ENCODE measurements around the gene PYDC2. TPM values are rescaled to one million over a fixed set of nuclear protein-coding genes. Genes with fewer than 3 reads are reported as not detected.

PYDC2 gene
- total RNA-seq, 1 experiment from 2014 or later: not detected

DNA sequence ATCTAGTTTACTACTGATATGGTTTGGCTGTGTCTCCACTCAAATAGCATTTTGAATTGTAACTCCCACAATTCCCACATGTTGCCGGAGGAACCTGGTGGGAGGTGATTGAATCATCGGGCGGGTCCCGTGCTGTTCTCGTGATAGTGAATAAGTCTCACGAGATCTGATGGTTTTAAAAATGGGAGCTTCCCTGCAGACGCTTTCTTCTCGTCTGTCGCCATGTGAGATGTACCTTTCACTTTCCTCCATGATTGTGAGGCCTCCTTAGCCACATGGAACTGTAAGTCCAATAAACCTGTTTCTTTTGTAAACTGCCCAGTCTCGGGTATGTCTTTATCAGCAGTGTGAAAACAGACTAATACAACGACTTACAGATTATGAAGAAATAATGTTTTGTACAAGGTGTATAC lies 35.6 kb upstream of the PYDC2 start:
- DNase-seq (ENCODE audit: low spot score): no peak
- Mint-ChIP-seq H3K36me3 (no peaks in the 10 kb centered on the region), H3K9me3 (peaks cover 8% of the 10 kb centered on the region; the same call in 1 of the 2 replicates), H3K27me3 (ENCODE audit: low read depth) (no peaks in the 10 kb centered on the region), H3K4me3 (no peak overlapping the region), H3K27ac (no peak overlapping the region), H3K4me1 (peaks cover 7% of the 10 kb centered on the region)
- POLR2A ChIA-PET: no interaction called here
- CTCF ChIA-PET: no interaction called here
- ATAC-seq: no peak
- TF ChIP-seq ZBTB21 (CRISPR knock-in tag; IDR thresholded peaks at IDR 0.05; ENCODE audit: borderline replicate concordance) (no peak), TP53 (CRISPR knock-in tag; IDR thresholded peaks at IDR 0.05) (no peak), CBFB (CRISPR knock-in tag; IDR thresholded peaks at IDR 0.05; ENCODE audit: low read depth) (no peak), JUN (CRISPR knock-in tag; IDR thresholded peaks at IDR 0.05) (no peak), SOX15 (CRISPR knock-in tag; IDR thresholded peaks at IDR 0.05) (no peak), RELA (CRISPR knock-in tag; IDR thresholded peaks at IDR 0.05; ENCODE audit: borderline replicate concordance) (no peak), TEAD4 (CRISPR knock-in tag; IDR thresholded peaks at IDR 0.05) (no peak), ZNF232 (CRISPR knock-in tag; IDR thresholded peaks at IDR 0.05) (no peak), ZNF396 (CRISPR knock-in tag; IDR thresholded peaks at IDR 0.05; ENCODE audit: borderline replicate concordance) (no peak)
- TF ChIP-seq, protein P1, sequence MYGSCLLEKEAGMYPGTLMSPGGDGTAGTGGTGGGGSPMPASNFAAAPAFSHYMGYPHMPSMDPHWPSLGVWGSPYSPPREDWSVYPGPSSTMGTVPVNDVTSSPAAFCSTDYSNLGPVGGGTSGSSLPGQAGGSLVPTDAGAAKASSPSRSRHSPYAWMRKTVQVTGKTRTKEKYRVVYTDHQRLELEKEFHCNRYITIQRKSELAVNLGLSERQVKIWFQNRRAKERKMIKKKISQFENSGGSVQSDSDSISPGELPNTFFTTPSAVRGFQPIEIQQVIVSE (CRISPR knock-in tag; IDR thresholded peaks at IDR 0.05; ENCODE audit: borderline replicate concordance): no peak
- TF ChIP-seq, protein P2, sequence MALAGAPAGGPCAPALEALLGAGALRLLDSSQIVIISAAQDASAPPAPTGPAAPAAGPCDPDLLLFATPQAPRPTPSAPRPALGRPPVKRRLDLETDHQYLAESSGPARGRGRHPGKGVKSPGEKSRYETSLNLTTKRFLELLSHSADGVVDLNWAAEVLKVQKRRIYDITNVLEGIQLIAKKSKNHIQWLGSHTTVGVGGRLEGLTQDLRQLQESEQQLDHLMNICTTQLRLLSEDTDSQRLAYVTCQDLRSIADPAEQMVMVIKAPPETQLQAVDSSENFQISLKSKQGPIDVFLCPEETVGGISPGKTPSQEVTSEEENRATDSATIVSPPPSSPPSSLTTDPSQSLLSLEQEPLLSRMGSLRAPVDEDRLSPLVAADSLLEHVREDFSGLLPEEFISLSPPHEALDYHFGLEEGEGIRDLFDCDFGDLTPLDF (CRISPR knock-in tag; IDR thresholded peaks at IDR 0.05): no peak
- TF ChIP-seq, protein P3, sequence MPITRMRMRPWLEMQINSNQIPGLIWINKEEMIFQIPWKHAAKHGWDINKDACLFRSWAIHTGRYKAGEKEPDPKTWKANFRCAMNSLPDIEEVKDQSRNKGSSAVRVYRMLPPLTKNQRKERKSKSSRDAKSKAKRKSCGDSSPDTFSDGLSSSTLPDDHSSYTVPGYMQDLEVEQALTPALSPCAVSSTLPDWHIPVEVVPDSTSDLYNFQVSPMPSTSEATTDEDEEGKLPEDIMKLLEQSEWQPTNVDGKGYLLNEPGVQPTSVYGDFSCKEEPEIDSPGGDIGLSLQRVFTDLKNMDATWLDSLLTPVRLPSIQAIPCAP (CRISPR knock-in tag; IDR thresholded peaks at IDR 0.05): no peak
- TF ChIP-seq, protein P4, sequence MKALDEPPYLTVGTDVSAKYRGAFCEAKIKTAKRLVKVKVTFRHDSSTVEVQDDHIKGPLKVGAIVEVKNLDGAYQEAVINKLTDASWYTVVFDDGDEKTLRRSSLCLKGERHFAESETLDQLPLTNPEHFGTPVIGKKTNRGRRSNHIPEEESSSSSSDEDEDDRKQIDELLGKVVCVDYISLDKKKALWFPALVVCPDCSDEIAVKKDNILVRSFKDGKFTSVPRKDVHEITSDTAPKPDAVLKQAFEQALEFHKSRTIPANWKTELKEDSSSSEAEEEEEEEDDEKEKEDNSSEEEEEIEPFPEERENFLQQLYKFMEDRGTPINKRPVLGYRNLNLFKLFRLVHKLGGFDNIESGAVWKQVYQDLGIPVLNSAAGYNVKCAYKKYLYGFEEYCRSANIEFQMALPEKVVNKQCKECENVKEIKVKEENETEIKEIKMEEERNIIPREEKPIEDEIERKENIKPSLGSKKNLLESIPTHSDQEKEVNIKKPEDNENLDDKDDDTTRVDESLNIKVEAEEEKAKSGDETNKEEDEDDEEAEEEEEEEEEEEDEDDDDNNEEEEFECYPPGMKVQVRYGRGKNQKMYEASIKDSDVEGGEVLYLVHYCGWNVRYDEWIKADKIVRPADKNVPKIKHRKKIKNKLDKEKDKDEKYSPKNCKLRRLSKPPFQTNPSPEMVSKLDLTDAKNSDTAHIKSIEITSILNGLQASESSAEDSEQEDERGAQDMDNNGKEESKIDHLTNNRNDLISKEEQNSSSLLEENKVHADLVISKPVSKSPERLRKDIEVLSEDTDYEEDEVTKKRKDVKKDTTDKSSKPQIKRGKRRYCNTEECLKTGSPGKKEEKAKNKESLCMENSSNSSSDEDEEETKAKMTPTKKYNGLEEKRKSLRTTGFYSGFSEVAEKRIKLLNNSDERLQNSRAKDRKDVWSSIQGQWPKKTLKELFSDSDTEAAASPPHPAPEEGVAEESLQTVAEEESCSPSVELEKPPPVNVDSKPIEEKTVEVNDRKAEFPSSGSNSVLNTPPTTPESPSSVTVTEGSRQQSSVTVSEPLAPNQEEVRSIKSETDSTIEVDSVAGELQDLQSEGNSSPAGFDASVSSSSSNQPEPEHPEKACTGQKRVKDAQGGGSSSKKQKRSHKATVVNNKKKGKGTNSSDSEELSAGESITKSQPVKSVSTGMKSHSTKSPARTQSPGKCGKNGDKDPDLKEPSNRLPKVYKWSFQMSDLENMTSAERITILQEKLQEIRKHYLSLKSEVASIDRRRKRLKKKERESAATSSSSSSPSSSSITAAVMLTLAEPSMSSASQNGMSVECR (CRISPR knock-in tag; IDR thresholded peaks at IDR 0.05; ENCODE audit: borderline replicate concordance): no peak
- TF ChIP-seq, protein P5, sequence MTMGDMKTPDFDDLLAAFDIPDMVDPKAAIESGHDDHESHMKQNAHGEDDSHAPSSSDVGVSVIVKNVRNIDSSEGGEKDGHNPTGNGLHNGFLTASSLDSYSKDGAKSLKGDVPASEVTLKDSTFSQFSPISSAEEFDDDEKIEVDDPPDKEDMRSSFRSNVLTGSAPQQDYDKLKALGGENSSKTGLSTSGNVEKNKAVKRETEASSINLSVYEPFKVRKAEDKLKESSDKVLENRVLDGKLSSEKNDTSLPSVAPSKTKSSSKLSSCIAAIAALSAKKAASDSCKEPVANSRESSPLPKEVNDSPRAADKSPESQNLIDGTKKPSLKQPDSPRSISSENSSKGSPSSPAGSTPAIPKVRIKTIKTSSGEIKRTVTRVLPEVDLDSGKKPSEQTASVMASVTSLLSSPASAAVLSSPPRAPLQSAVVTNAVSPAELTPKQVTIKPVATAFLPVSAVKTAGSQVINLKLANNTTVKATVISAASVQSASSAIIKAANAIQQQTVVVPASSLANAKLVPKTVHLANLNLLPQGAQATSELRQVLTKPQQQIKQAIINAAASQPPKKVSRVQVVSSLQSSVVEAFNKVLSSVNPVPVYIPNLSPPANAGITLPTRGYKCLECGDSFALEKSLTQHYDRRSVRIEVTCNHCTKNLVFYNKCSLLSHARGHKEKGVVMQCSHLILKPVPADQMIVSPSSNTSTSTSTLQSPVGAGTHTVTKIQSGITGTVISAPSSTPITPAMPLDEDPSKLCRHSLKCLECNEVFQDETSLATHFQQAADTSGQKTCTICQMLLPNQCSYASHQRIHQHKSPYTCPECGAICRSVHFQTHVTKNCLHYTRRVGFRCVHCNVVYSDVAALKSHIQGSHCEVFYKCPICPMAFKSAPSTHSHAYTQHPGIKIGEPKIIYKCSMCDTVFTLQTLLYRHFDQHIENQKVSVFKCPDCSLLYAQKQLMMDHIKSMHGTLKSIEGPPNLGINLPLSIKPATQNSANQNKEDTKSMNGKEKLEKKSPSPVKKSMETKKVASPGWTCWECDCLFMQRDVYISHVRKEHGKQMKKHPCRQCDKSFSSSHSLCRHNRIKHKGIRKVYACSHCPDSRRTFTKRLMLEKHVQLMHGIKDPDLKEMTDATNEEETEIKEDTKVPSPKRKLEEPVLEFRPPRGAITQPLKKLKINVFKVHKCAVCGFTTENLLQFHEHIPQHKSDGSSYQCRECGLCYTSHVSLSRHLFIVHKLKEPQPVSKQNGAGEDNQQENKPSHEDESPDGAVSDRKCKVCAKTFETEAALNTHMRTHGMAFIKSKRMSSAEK (CRISPR knock-in tag; IDR thresholded peaks at IDR 0.05; ENCODE audit: borderline replicate concordance): no peak
- TF ChIP-seq, protein P6, sequence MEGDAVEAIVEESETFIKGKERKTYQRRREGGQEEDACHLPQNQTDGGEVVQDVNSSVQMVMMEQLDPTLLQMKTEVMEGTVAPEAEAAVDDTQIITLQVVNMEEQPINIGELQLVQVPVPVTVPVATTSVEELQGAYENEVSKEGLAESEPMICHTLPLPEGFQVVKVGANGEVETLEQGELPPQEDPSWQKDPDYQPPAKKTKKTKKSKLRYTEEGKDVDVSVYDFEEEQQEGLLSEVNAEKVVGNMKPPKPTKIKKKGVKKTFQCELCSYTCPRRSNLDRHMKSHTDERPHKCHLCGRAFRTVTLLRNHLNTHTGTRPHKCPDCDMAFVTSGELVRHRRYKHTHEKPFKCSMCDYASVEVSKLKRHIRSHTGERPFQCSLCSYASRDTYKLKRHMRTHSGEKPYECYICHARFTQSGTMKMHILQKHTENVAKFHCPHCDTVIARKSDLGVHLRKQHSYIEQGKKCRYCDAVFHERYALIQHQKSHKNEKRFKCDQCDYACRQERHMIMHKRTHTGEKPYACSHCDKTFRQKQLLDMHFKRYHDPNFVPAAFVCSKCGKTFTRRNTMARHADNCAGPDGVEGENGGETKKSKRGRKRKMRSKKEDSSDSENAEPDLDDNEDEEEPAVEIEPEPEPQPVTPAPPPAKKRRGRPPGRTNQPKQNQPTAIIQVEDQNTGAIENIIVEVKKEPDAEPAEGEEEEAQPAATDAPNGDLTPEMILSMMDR (IDR thresholded peaks at IDR 0.05): no peak
- TF ChIP-seq, protein P7, sequence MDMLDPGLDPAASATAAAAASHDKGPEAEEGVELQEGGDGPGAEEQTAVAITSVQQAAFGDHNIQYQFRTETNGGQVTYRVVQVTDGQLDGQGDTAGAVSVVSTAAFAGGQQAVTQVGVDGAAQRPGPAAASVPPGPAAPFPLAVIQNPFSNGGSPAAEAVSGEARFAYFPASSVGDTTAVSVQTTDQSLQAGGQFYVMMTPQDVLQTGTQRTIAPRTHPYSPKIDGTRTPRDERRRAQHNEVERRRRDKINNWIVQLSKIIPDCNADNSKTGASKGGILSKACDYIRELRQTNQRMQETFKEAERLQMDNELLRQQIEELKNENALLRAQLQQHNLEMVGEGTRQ (CRISPR knock-in tag; IDR thresholded peaks at IDR 0.05): no peak
- TF ChIP-seq, protein P8, sequence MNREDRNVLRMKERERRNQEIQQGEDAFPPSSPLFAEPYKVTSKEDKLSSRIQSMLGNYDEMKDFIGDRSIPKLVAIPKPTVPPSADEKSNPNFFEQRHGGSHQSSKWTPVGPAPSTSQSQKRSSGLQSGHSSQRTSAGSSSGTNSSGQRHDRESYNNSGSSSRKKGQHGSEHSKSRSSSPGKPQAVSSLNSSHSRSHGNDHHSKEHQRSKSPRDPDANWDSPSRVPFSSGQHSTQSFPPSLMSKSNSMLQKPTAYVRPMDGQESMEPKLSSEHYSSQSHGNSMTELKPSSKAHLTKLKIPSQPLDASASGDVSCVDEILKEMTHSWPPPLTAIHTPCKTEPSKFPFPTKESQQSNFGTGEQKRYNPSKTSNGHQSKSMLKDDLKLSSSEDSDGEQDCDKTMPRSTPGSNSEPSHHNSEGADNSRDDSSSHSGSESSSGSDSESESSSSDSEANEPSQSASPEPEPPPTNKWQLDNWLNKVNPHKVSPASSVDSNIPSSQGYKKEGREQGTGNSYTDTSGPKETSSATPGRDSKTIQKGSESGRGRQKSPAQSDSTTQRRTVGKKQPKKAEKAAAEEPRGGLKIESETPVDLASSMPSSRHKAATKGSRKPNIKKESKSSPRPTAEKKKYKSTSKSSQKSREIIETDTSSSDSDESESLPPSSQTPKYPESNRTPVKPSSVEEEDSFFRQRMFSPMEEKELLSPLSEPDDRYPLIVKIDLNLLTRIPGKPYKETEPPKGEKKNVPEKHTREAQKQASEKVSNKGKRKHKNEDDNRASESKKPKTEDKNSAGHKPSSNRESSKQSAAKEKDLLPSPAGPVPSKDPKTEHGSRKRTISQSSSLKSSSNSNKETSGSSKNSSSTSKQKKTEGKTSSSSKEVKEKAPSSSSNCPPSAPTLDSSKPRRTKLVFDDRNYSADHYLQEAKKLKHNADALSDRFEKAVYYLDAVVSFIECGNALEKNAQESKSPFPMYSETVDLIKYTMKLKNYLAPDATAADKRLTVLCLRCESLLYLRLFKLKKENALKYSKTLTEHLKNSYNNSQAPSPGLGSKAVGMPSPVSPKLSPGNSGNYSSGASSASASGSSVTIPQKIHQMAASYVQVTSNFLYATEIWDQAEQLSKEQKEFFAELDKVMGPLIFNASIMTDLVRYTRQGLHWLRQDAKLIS (CRISPR knock-in tag; IDR thresholded peaks at IDR 0.05; ENCODE audit: borderline replicate concordance): no peak
- TF ChIP-seq, protein P9, sequence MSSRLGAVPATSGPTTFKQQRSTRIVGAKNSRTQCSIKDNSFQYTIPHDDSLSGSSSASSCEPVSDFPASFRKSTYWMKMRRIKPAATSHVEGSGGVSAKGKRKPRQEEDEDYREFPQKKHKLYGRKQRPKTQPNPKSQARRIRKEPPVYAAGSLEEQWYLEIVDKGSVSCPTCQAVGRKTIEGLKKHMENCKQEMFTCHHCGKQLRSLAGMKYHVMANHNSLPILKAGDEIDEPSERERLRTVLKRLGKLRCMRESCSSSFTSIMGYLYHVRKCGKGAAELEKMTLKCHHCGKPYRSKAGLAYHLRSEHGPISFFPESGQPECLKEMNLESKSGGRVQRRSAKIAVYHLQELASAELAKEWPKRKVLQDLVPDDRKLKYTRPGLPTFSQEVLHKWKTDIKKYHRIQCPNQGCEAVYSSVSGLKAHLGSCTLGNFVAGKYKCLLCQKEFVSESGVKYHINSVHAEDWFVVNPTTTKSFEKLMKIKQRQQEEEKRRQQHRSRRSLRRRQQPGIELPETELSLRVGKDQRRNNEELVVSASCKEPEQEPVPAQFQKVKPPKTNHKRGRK (CRISPR knock-in tag; IDR thresholded peaks at IDR 0.05; ENCODE audit: borderline replicate concordance): no peak
